ENCODE results near the gene VAV1.

The VAV1 gene

DNA sequence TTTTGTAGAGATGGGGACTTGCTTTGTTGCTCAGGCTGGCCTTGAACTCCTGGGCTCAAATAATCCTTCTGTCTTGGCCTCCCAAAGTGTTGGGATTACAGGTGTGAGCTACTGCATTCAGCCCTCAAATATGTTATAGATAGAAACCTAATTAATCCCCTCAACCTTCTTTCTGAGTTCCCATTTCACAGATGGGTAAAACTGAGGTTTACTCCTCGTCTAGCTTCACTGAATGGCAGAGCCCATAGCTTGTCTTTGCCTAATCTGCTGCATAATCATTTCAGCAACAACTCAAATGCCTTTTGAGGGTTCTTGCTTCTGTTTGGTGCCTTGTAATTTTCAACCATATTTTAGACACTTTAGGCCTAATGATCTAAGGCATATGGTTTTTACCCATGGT is 78.9 kb downstream of the VAV1 start:
- H3K9me2 ChIP-seq (ENCODE audit: low read depth, low read length), result no peaks in the 10 kb centered on the region
- no peaks in the 10 kb centered on the region for H3K4me1 ChIP-seq (ENCODE audit: insufficient read depth, low read length, severe bottlenecking)
- H3K9me3 ChIP-seq (ENCODE audit: low read length), result no peaks in the 10 kb centered on the region
- no peak overlapping the region for H2AFZ ChIP-seq (ENCODE audit: low read length)
- no peaks in the 10 kb centered on the region for H4K20me1 ChIP-seq (ENCODE audit: insufficient read depth, low read length)
- H3F3A ChIP-seq (ENCODE audit: insufficient read depth, low read length), result no peaks in the 10 kb centered on the region
- H3K27me3 ChIP-seq (ENCODE audit: insufficient read depth, low read length), result no peaks in the 10 kb centered on the region
- no peak overlapping the region for H3K9ac ChIP-seq (ENCODE audit: low read length)
- no peak overlapping the region for H3K4me3 ChIP-seq (ENCODE audit: low read depth, low read length, poor library complexity, severe bottlenecking)
- H3K4me2 ChIP-seq (ENCODE audit: low read length), result no peak overlapping the region
- no peak for TF ChIP-seq EZH2 (IDR thresholded peaks at IDR 0.05; ENCODE audit: borderline replicate concordance, low read length)
- TF ChIP-seq, protein P1, sequence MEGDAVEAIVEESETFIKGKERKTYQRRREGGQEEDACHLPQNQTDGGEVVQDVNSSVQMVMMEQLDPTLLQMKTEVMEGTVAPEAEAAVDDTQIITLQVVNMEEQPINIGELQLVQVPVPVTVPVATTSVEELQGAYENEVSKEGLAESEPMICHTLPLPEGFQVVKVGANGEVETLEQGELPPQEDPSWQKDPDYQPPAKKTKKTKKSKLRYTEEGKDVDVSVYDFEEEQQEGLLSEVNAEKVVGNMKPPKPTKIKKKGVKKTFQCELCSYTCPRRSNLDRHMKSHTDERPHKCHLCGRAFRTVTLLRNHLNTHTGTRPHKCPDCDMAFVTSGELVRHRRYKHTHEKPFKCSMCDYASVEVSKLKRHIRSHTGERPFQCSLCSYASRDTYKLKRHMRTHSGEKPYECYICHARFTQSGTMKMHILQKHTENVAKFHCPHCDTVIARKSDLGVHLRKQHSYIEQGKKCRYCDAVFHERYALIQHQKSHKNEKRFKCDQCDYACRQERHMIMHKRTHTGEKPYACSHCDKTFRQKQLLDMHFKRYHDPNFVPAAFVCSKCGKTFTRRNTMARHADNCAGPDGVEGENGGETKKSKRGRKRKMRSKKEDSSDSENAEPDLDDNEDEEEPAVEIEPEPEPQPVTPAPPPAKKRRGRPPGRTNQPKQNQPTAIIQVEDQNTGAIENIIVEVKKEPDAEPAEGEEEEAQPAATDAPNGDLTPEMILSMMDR (IDR thresholded peaks at IDR 0.05; ENCODE audit: low read length), result no peak
- peaks cover 80% of the 10 kb centered on the region for H3K36me3 ChIP-seq (ENCODE audit: insufficient read depth, low read length)
- H3K79me2 ChIP-seq (ENCODE audit: insufficient read depth, low read length), result no peaks in the 10 kb centered on the region
- no peak overlapping the region for H3K27ac ChIP-seq (ENCODE audit: low read depth, low read length, poor library complexity, severe bottlenecking)

DNA sequence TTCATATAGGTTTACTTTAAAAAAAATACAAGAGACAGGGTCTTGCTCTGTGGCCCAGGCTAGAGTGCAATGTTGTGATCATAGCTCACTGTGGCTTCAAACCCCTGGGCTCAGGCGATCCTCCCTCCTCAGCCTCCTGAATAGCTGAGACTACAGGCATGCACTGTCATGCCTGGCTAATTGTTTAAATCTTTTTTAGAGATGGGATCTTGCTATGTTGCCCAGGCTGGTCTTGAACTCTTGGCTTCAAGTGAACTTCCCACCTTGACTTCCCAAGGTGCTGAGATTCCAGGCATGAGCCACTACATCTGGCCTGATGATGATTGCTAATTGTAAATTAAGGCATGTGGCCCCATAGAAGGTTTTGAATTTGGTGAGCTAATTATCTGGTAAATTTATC is 79.5 kb downstream of the VAV1 start:
- TF ChIP-seq EZH2 (IDR thresholded peaks at IDR 0.05; ENCODE audit: borderline replicate concordance, low read length), result no peak
- TF ChIP-seq, protein P1 (IDR thresholded peaks at IDR 0.05; ENCODE audit: low read length), result no peak
- H3K27me3 ChIP-seq (ENCODE audit: insufficient read depth, low read length), result no peaks in the 10 kb centered on the region
- no peaks in the 10 kb centered on the region for H3K79me2 ChIP-seq (ENCODE audit: insufficient read depth, low read length)
- H4K20me1 ChIP-seq (ENCODE audit: insufficient read depth, low read length), result no peaks in the 10 kb centered on the region
- H3K4me3 ChIP-seq (ENCODE audit: low read depth, low read length, poor library complexity, severe bottlenecking), result no peak overlapping the region
- no peaks in the 10 kb centered on the region for H3F3A ChIP-seq (ENCODE audit: insufficient read depth, low read length)
- H3K9ac ChIP-seq (ENCODE audit: low read length), result no peak overlapping the region
- H3K4me2 ChIP-seq (ENCODE audit: low read length), result no peak overlapping the region
- no peaks in the 10 kb centered on the region for H3K4me1 ChIP-seq (ENCODE audit: insufficient read depth, low read length, severe bottlenecking)
- H3K9me2 ChIP-seq (ENCODE audit: low read depth, low read length), result no peaks in the 10 kb centered on the region
- H3K36me3 ChIP-seq (ENCODE audit: insufficient read depth, low read length), result peaks cover 82% of the 10 kb centered on the region
- H3K9me3 ChIP-seq (ENCODE audit: low read length), result no peaks in the 10 kb centered on the region
- H3K27ac ChIP-seq (ENCODE audit: low read depth, low read length, poor library complexity, severe bottlenecking), result no peak overlapping the region
- H2AFZ ChIP-seq (ENCODE audit: low read length), result no peak overlapping the region

DNA sequence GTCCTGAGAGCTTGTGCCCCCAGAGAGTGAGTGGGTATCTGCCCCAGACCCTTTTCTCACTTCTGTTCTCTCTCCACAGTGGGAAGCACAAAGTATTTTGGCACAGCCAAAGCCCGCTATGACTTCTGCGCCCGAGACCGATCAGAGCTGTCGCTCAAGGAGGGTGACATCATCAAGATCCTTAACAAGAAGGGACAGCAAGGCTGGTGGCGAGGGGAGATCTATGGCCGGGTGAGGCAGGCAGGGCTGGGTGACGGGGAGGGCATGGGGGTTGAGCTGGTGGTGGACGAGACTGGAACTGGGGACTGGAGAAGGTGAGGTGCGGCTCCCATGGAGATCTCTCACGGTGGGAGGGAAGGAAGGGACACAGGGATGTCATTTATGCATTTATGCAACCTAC is 81.4 kb downstream of the VAV1 start:
- H3K4me3 ChIP-seq (ENCODE audit: low read depth, low read length, poor library complexity, severe bottlenecking), result no peak overlapping the region
- H3K4me2 ChIP-seq (ENCODE audit: low read length), result no peak overlapping the region
- no peaks in the 10 kb centered on the region for H3K79me2 ChIP-seq (ENCODE audit: insufficient read depth, low read length)
- no peaks in the 10 kb centered on the region for H3K4me1 ChIP-seq (ENCODE audit: insufficient read depth, low read length, severe bottlenecking)
- no peak overlapping the region for H2AFZ ChIP-seq (ENCODE audit: low read length)
- no peaks in the 10 kb centered on the region for H3K9me2 ChIP-seq (ENCODE audit: low read depth, low read length)
- no peaks in the 10 kb centered on the region for H3K27me3 ChIP-seq (ENCODE audit: insufficient read depth, low read length)
- H4K20me1 ChIP-seq (ENCODE audit: insufficient read depth, low read length), result no peaks in the 10 kb centered on the region
- no peak overlapping the region for H3K27ac ChIP-seq (ENCODE audit: low read depth, low read length, poor library complexity, severe bottlenecking)
- H3K9me3 ChIP-seq (ENCODE audit: low read length), result no peaks in the 10 kb centered on the region
- TF ChIP-seq EZH2 (IDR thresholded peaks at IDR 0.05; ENCODE audit: borderline replicate concordance, low read length), result no peak
- TF ChIP-seq, protein P1 (IDR thresholded peaks at IDR 0.05; ENCODE audit: low read length), result no peak
- peaks cover 72% of the 10 kb centered on the region for H3K36me3 ChIP-seq (ENCODE audit: insufficient read depth, low read length)
- no peaks in the 10 kb centered on the region for H3F3A ChIP-seq (ENCODE audit: insufficient read depth, low read length)
- no peak overlapping the region for H3K9ac ChIP-seq (ENCODE audit: low read length)
